Endothelial cell of umbilical vein (primary cell): ENCODE data around the gene PAQR4. TPM values are rescaled to one million over a fixed set of nuclear protein-coding genes. Genes with fewer than 3 reads are reported as not detected.

Source experiments
- BruUV-seq: library from RNA; stranded (reverse); fragments of 400-500 nt; replicated peaks from 2 replicates; lab custom pipeline; 2021; lab: Mats Ljungman, UMichigan
- CTCF ChIA-PET: fragments of 300-600, 350-600 bp; sonication (Branson Sonifier 250); formaldehyde crosslinking; loops from one replicate; lab custom pipeline; 2021; ENCODE audit warnings: antibody characterized with exemption, inconsistent platforms; lab: Charles Lee
- POLR2A ChIA-PET: fragments of 300-600, 350-600 bp; sonication (Branson Sonifier 250); formaldehyde crosslinking; loops from one replicate; lab custom pipeline; 2021; ENCODE audit warnings: antibody characterized with exemption, inconsistent platforms; lab: Charles Lee
- DNase-seq: peaks from one replicate; pipeline ENCODE4 v3.0.0-alpha.2; 2011; ENCODE audit warnings: low read depth, low spot score
- FAIRE-seq: peaks from 2 replicates; lab custom pipeline; 2011; peaks lifted over from hg19 to GRCh38; lab: Jason Lieb, UNC
- H2AFZ ChIP-seq: 2 replicates; pipeline ENCODE4 v1.6.0; 2012; ENCODE audit warnings: low read depth, low read length, control low read depth, inconsistent platforms
- H3K27ac ChIP-seq: 2 replicates; pipeline ENCODE4 v1.5.1; 2011; ENCODE audit warnings: low read depth, mild to moderate bottlenecking, control low read depth, low read length, moderate library complexity; ENCODE audit not compliant: insufficient read depth
- H3K27me3 ChIP-seq, 2 experiments: 2 replicates each; pipeline versions ENCODE4 v1.6.0 to v1.6.1; 2011; ENCODE audit warnings: low read length in 2 of 2, mixed read lengths in 1 of 2; ENCODE audit not compliant: control insufficient read depth in 2 of 2, insufficient read depth in 2 of 2
- H3K36me3 ChIP-seq, 2 experiments: 2 replicates in 1 of 2; 3 replicates in 1 of 2; pipeline ENCODE4 v1.5.1; 2011; ENCODE audit warnings: low read length in 2 of 2, mild to moderate bottlenecking in 1 of 2, moderate library complexity in 1 of 2; ENCODE audit not compliant: control insufficient read depth in 2 of 2, insufficient read depth in 2 of 2; ENCODE audit errors: extremely low read depth in 1 of 2
- H3K4me1 ChIP-seq: 3 replicates; pipeline ENCODE4 v1.5.1; 2011; ENCODE audit warnings: mild to moderate bottlenecking, low read length; ENCODE audit not compliant: control insufficient read depth, insufficient read depth; ENCODE audit errors: extremely low read depth
- H3K4me2 ChIP-seq: 2 replicates; pipeline ENCODE4 v1.6.1; 2011; ENCODE audit warnings: low read length, control low read depth, mixed read lengths; ENCODE audit not compliant: insufficient read depth
- H3K4me3 ChIP-seq, 3 experiments: fragments of 200-600 bp in 1 of 3; sonication (generic), shearing (Covaris generic) in 1 of 3; replicated peaks in 1 of 3; 2 replicates each; pipeline ENCODE4 v1.5.1; 2011 to 2016; ENCODE audit warnings: control low read depth in 3 of 3, low read length in 3 of 3, mild to moderate bottlenecking in 2 of 3, inconsistent platforms in 1 of 3, low read depth in 1 of 3, moderate library complexity in 1 of 3; ENCODE audit not compliant: insufficient read depth in 1 of 3
- H3K79me2 ChIP-seq: 2 replicates; pipeline ENCODE4 v1.6.0; 2012; ENCODE audit warnings: low read length, inconsistent platforms; ENCODE audit not compliant: control insufficient read depth, insufficient read depth
- H3K9ac ChIP-seq: replicated peaks from 2 replicates; pipeline ENCODE3; 2011; ENCODE audit warnings: low read length, control low read depth; ENCODE audit not compliant: insufficient read depth; ENCODE audit errors: extremely low read depth
- H3K9me1 ChIP-seq: replicated peaks from 3 replicates; pipeline ENCODE4 v1.6.0; 2011; ENCODE audit warnings: mild to moderate bottlenecking, low read length; ENCODE audit not compliant: control insufficient read depth, insufficient read depth; ENCODE audit errors: extremely low read depth
- H3K9me3 ChIP-seq: replicated peaks from 2 replicates; pipeline ENCODE4 v1.5.1; 2012; ENCODE audit warnings: low read length, inconsistent platforms; ENCODE audit not compliant: control insufficient read depth, insufficient read depth
- H4K20me1 ChIP-seq: replicated peaks from 2 replicates; pipeline ENCODE3; 2011; ENCODE audit warnings: mild to moderate bottlenecking, low read length; ENCODE audit not compliant: control insufficient read depth, insufficient read depth; ENCODE audit errors: extremely low read depth
- FOS ChIP-seq: IDR thresholded peaks from 2 replicates; pipeline ENCODE4 v1.6.1; 2011; ENCODE audit warnings: mild to moderate bottlenecking, low read length, moderate library complexity, borderline replicate concordance; ENCODE audit not compliant: insufficient read depth
- POLR2A ChIP-seq: IDR thresholded peaks from 2 replicates; pipeline ENCODE4 v1.6.1; 2012; ENCODE audit warnings: low read depth, mild to moderate bottlenecking, control low read depth, low read length
- POLR2AphosphoS5 ChIP-seq: IDR thresholded peaks from 2 replicates; pipeline ENCODE4 v1.6.1; 2012; ENCODE audit warnings: low read depth, mild to moderate bottlenecking, control low read depth, low read length, moderate library complexity; ENCODE audit not compliant: insufficient read depth
- dilution Hi-C: fragments of 300-500 bp; cut with MboI; formaldehyde crosslinking; loops from one replicate; pipeline ENCODE4 v1.15.0; 2019; ENCODE audit warnings: low sequenced_read_pairs; ENCODE audit not compliant: extremely low pct_ligation_motif_present
- intact Hi-C: fragments of 100-400 bp; cut with micrococcal nuclease; formaldehyde crosslinking; loops from one replicate; pipeline ENCODE4 v1.10.0; 2022
- polyA plus RNA-seq, 4 experiments: library from polyadenylated mRNA; depleted of rRNA in 3 of 4; stranded (reverse) in 3 of 4; unstranded in 1 of 4; fragments of >200 nt; gene quantifications; 2 replicates each; pipeline versions ENCODE4 v1.2.1 to v1.2.3, GENCODE V29; 2011 to 2012; ENCODE audit warnings: missing spikeins in 1 of 4
- total RNA-seq: library from RNA; stranded (reverse); gene quantifications from 2 replicates; pipeline ENCODE4 v1.2.3, GENCODE V29; 2021
- TF ChIP-seq, protein P1 (sequence below): IDR thresholded peaks from 2 replicates; pipeline ENCODE4 v1.6.1; 2011; ENCODE audit not compliant: insufficient read depth, insufficient read length

The PAQR4 gene
- total and polyA plus RNA-seq, 2 donors (not counting 3 experiments of a cell fraction or from before 2014, with no cell fraction given) = 23.8 to 31.2 TPM

DNA sequence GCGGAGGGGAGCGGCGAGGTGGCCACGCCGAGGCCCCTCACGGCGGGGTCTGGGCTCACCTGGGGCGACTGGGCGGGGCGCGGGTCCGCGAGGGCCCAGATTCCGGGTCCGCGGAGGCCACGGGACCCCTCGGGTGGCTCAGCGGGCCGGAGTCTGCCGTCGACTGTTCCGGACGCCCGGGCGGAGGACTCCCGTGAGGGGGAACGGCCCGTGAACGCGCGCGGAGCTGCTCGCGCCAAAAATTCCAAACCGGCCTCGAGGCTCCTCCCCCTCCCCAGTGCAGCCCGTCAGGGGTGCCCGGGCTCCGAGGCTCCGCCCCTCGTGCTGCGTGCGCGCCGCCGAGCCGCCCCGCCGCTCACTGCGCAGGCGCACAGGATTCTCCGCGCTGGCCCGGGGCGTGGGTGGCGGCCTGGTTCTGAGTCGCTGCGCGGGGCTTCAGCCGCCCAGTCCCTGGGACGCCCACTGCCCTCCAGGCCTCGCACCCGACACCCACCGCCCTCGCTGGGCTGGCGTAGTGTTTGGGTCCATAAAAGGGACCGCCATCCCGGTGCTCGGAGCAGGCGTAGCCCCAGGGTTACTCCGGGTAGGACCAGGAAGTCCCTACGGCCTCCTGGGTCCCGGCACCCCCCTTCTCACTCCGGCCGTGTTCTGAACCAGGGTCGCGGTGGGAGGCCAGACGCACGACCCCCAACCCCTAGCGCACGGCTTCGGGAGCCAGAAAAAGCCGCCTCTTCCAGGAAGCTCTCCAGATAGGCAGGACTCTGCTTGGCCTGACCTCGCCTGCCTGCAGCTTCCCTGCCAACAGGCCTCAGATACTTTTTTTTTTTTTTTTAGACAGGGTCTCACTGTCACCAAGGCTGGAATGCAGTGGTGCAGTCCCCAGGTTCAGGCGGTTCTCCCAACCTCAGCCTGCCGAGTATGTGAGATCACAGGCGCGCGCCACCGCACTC is 11.4 kb downstream of the PAQR4 start, which contains the start of gene PKMYT1:
Gene PKMYT1, minus strand, starts transcription at position 220 of the 950 bp plus-strand sequence. CDS start 789 bp downstream, outside the sequence.
- FAIRE-seq (peak; percentile 88), DNase-seq (peak; percentile 90)
- POLR2A ChIA-PET = interaction anchor here (0.6 to 1.5 kb wide), 3 partner anchors 9 to 67 kb away, joined by 3 read pairs; no protein-coding TSS in a partner anchor
- H3K4me1 ChIP-seq = peaks cover 10% of the 10 kb centered on the region
- peak within 1 kb of the TSS; percentile 49 for H3K27ac ChIP-seq
- CTCF ChIA-PET = interaction anchor here (1.6 to 2.8 kb wide), 3 partner anchors 10 to 53 kb away, joined by 4 to 10 read pairs (median 8); no protein-coding TSS in a partner anchor
- H3K27me3 ChIP-seq = no peaks in the 10 kb centered on the region
- H3K9me1 ChIP-seq = no peaks in the 10 kb centered on the region
- H3K79me2 ChIP-seq = peaks cover 5% of the 10 kb centered on the region
- peak within 1 kb of the TSS; percentile 53 to 74 (median 55) for H3K4me3 ChIP-seq
- TSS peak; percentile 94 for BruUV-seq
- peak within 1 kb of the TSS; percentile 68 for H3K4me2 ChIP-seq
- intact Hi-C loops (loop anchor here (1.0 kb wide), 1 partner anchor 11 kb away; the partner anchor contains the start of gene PAQR4), dilution Hi-C loops (no loop called here)
- no peaks in the 10 kb centered on the region for H4K20me1 ChIP-seq
- TF ChIP-seq FOS (no peak), POLR2AphosphoS5 (peak; percentile 96), POLR2A (peak; percentile 97)
- TF ChIP-seq, protein P1, sequence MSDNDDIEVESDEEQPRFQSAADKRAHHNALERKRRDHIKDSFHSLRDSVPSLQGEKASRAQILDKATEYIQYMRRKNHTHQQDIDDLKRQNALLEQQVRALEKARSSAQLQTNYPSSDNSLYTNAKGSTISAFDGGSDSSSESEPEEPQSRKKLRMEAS = peak; percentile 24
- no peaks in the 10 kb centered on the region for H3K36me3 ChIP-seq
- no peaks in the 10 kb centered on the region for H3K9me3 ChIP-seq
- H2AFZ ChIP-seq = peak within 1 kb of the TSS; percentile 97
- peak within 1 kb of the TSS; percentile 79 for H3K9ac ChIP-seq
